HG03097 (cell line): ENCODE measurements around the gene PGBD1.

Experiments used
- ATAC-seq: cut with Tn5 transposase; IDR thresholded peaks from one replicate; pipeline ENCODE4 v1.9.1; 2021; ENCODE audit not compliant: unreplicated experiment, low FRiP score

Gene PGBD1

GRCh38 chr6:28333599-28334018 is 52.2 kb downstream of the PGBD1 start:
- ATAC-seq, result no peak

- no peak for ATAC-seq
These were observed 53.1 kb downstream of the PGBD1 start for GRCh38 chr6:28334286-28335039.

- no peak for ATAC-seq
These were observed 53.7 kb downstream of the PGBD1 start for GRCh38 chr6:28335040-28335563.

- peak; percentile 71 for ATAC-seq
These were observed 54.4 kb downstream of the PGBD1 start, which contains the start of gene ZSCAN31 for GRCh38 chr6:28335564-28336283. ZSCAN31 (minus strand) TSS chr6:28336148; CDS start chr6:28329683, 6,465 bp downstream.

- ATAC-seq, result peak; percentile 34
These were observed 55.1 kb downstream of the PGBD1 start for GRCh38 chr6:28336284-28337120.

GRCh38 chr6:28337121-28337520 is 55.7 kb downstream of the PGBD1 start:
- ATAC-seq, result no peak

- no peak for ATAC-seq
These were observed 59.1 kb downstream of the PGBD1 start for GRCh38 chr6:28340310-28341095.

- ATAC-seq, result no peak
These were observed 62.7 kb downstream of the PGBD1 start for GRCh38 chr6:28343898-28344677.

- no peak for ATAC-seq
These were observed 63.8 kb downstream of the PGBD1 start for GRCh38 chr6:28345201-28345600.

GRCh38 chr6:28347119-28347518 is 65.7 kb downstream of the PGBD1 start:
- ATAC-seq, result no peak

- ATAC-seq, result peak; percentile 15
These were observed 68.0 kb downstream of the PGBD1 start for GRCh38 chr6:28349344-28349891.

- peak; percentile 90 for ATAC-seq
These were observed 68.7 kb downstream of the PGBD1 start, which contains the start of gene ZKSCAN3 for GRCh38 chr6:28349892-28350737. ZKSCAN3 (plus strand) TSS chr6:28349947; CDS start chr6:28359587, 9,640 bp downstream.

GRCh38 chr6:28351087-28351486 is 69.7 kb downstream of the PGBD1 start:
- ATAC-seq, result no peak

- no peak for ATAC-seq
These were observed 70.1 kb downstream of the PGBD1 start for GRCh38 chr6:28351493-28351925.
